GM18526 (cell line): ENCODE data around the gene SYNGR1.

Experiments
- POLR2A ChIP-seq: IDR thresholded peaks from 3 replicates; pipeline ENCODE4 v1.6.1; 2011; ENCODE audit not compliant: insufficient read length; ENCODE audit errors: extremely low read depth

The SYNGR1 gene

DNA sequence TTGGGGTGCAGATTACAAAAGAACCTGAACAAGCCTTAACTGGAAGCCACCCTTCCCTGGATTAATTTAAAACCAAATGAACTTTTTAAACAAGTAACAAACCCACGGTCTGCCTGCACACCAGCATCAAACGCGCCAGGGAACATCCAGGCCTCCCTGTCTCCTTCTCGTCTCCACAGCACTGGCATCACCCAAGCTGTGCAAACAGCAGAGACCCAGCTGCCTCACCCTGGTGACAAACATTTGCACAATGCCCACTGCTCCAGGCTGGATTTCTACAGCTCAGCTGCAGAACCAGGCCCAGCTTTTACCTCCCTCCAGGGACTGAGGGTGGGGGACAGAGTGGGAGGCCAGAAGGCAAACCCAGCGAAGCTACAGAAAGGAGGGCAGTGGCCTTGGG lies 37.4 kb upstream of the SYNGR1 start:
- no peak for TF ChIP-seq POLR2A

GRCh38 chr22:39313258-39314001 lies 36.4 kb upstream of the SYNGR1 start:
- TF ChIP-seq POLR2A = no peak

- peak; percentile 18 for TF ChIP-seq POLR2A
Observed at GRCh38 chr22:39314251-39314971, 35.4 kb upstream of the SYNGR1 start.

GRCh38 chr22:39315389-39315788 lies 34.4 kb upstream of the SYNGR1 start:
- TF ChIP-seq POLR2A = no peak

GRCh38 chr22:39316440-39317083 lies 33.2 kb upstream of the SYNGR1 start:
- TF ChIP-seq POLR2A = no peak

GRCh38 chr22:39317084-39317774 lies 32.6 kb upstream of the SYNGR1 start:
- no peak for TF ChIP-seq POLR2A

GRCh38 chr22:39317775-39318506 lies 31.9 kb upstream of the SYNGR1 start:
- TF ChIP-seq POLR2A = no peak

GRCh38 chr22:39318507-39319283 lies 31.1 kb upstream of the SYNGR1 start:
- TF ChIP-seq POLR2A = no peak

DNA sequence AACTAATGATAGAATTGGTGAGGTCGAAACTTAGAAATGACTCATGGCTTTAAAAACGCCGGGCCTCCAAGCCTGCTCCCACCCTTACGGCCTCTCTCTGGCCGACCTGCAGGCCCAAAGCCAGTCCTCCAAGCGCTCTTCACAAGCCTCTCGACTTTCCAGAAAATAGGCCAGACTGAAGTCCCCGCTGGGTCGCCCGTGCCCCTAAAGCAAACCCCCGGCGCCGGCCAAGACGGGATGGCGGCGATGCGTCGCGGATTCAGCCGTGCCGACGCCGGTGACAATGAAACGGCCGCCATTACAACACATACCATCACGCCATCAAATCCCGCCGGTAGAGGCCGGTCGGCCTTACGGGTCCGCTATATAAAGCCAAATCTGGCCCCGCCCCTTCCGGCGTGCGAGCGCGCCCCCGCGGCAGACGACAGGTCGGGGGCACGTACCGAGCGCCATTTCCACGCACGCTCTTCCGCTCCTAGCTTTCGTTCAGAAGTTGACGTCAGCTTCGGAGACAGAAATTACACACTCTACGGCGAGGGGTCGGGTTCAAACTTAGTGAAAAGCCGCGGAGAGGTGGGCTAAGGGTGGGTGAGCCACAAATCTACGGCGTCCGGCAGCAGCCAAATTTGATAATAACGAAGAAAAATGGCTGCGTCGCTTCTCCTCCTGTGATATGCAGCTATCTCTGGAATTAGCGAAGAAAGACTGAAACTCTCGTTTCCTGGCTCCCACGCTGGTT lies 30.3 kb upstream of the SYNGR1 start, which contains the start of gene RPL3:
Gene RPL3 (minus strand): TSS at position 340 of the 739 bp plus-strand sequence. CDS start 26 bp downstream, at position 314.
- TF ChIP-seq POLR2A = peak; percentile 100

- no peak for TF ChIP-seq POLR2A
Observed at GRCh38 chr22:39325392-39325932, 24.3 kb upstream of the SYNGR1 start.

DNA sequence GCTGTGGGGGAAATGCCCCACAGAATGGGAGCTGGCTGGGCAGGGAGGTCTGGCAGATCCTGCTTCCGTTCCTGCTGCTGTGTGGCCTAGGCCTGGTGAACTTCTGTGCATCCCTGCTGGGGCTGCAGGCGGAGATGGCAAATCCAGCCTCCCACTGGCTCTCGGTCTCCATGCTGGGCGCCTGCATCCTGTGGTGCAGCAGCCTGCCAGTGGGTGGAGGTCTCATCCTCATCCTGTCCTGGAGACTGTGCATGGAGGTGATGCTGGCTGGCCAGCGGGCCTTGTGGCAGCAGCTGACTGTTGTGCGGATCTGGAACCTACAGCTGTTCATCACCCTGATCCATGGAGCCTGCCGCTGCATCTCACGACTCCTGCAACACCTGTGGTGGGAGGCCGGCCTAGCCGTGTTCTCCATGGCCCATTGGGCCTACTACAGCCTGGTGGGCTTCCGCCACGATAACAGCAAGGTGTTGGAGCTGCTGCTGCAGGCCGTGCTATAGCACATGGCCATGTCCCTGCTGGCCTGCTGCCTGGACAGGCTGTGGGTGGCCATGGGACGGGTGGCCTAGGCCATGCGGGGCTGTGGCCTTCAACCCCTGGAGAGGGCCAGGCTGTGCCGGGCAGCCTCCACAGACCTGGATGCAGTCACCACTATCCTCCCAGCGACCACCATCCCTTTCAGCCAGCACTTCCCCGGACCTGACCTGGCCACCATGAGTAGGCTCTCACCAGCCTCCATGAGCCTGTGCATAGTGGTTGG lies 21.6 kb upstream of the SYNGR1 start:
- no peak for TF ChIP-seq POLR2A

DNA sequence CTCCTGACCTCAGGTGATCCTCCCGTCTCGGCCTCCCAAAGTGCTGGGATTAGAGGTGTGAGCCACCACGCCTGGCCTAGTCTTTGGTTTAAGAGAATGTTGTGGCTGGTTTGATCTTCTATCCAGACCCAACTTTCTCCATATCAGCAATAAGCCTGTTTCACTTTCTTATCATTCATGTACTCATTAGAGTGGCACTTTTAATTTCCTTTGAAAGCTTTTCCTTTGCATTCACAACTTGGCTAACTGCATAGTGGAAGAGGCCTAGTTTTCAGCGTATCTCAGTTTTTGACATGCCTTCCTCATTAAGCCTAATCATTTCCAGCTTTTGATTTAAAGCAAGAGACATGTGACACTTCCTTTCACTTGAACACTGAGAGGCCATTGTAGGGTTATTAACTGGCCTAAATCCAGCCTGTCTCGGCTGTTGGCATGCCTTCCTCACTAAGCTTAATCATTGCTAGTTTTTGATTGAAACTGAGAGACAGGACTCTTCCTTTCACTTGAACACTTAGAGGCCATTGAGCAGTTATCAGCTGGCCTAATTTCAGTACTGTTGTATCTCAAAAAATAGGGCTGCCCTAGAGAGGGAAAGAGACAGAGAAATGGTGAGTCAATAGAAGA lies 17.2 kb upstream of the SYNGR1 start:
- TF ChIP-seq POLR2A = no peak

DNA sequence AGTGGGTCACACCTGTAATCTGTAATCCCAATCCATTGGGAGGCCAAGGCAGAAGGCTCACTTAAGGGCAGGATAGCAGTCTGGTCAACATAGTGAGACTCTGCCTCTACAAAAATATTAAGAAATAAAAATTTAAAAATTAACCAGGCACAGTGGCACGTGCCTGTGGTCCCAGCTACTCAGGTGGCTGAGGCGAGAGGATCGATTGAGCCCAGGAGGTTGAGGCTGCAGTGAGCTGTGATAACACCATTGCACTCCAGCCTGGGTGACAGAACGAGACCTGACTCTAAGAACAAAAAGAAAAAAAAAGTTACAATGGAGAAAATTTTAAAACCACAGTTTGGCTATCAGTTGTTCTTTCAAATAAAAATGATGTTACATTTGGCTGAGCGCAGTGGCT lies 13.4 kb upstream of the SYNGR1 start:
- no peak for TF ChIP-seq POLR2A
